ENCODE measurements around the gene DPH3. TPM values are rescaled to one million over a fixed set of nuclear protein-coding genes. Genes with fewer than 3 reads are reported as not detected.

The DPH3 gene
- total and polyA plus RNA-seq, 7 donors: 23.5 to 108 (median 51.4) TPM

DNA sequence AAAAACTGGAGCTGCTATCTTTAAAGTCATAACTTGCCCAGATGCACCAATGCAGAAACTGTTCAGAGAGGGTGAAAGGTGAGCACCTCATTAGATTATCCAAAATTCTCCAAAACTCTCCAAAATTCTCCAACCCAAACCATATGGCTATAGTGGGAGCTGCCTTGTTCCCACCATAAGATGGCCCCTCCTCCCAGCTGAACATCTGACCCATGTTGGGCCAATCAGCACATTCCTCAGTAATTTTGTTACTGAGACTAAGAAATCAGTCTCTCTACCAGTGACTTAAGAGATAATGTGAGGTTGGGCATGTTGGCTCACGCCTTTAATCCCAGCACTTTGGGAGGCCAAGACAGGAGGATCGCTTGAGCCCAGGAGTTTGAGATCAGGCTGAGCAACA lies 32.8 kb downstream of the DPH3 start:
- intact Hi-C loops (cut with DNase I): no loop called here
- WGBS, 3 donors: 95 to 98% (median 98%) methylated on average over 2 of the region's 2 CpGs
- DNase-seq (no peak), ATAC-seq (no peak)
- Histone ChIP-seq H3K36me3 (ENCODE audit: insufficient read depth in 1 of 2, low read depth in 1 of 2) (no peaks in the 10 kb centered on the region), H3K27ac (no peak overlapping the region), H3K27me3 (ENCODE audit: insufficient read depth in 3 of 3, low read length in 2 of 3) (peaks cover 0 to 2% (median 0%) of the 10 kb centered on the region in 3 donors), H3K4me1 (no peaks in the 10 kb centered on the region), H3K4me3 (no peak overlapping the region), H3K9me3 (no peaks in the 10 kb centered on the region)
- TF ChIP-seq, protein P1, sequence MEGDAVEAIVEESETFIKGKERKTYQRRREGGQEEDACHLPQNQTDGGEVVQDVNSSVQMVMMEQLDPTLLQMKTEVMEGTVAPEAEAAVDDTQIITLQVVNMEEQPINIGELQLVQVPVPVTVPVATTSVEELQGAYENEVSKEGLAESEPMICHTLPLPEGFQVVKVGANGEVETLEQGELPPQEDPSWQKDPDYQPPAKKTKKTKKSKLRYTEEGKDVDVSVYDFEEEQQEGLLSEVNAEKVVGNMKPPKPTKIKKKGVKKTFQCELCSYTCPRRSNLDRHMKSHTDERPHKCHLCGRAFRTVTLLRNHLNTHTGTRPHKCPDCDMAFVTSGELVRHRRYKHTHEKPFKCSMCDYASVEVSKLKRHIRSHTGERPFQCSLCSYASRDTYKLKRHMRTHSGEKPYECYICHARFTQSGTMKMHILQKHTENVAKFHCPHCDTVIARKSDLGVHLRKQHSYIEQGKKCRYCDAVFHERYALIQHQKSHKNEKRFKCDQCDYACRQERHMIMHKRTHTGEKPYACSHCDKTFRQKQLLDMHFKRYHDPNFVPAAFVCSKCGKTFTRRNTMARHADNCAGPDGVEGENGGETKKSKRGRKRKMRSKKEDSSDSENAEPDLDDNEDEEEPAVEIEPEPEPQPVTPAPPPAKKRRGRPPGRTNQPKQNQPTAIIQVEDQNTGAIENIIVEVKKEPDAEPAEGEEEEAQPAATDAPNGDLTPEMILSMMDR (IDR thresholded peaks at IDR 0.05): no peak

DNA sequence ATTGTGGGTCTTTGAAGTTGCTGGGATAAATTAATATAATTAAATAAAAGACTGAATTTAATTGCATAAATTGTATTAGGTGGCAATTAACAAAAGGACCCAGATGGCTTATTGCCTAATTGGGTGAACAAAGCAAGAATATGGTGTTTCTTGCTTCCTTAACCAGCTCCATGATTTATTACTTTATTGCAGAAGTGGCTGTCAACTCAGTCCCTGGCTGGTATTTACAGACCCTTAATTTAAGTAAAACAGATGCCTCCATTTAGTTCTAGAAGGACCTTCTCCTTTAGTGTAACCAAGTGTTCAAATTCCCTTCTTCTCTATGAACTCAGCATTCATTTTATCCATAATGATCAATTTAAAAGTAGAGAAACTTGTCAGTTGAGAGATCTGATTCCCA lies 35.1 kb downstream of the DPH3 start:
- TF ChIP-seq, protein P1 (IDR thresholded peaks at IDR 0.05): no peak
- intact Hi-C loops (cut with DNase I): loop anchor here in 1 of 2 donors (1.0 kb wide), 1 partner anchor 21 kb away; no protein-coding TSS in a partner anchor

DNA sequence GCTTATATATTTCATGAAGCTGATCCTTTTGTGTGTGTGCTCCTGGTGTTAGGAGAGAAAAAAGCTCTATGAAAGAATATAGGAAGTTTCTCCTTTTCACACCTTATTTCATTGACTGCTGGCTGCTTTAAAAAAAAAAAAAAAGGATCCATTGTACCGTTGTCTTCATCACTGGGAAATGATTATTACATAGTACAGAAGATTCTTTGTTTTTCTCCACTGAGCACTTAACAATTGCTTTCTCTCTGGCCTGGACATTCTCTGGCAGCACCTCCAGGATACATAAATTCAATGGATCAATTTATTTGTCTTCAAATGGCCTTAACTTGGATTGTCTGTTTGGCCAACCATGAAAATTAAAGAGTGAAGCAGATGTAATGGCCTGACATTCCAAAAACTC lies 37.2 kb downstream of the DPH3 start:
- intact Hi-C loops (cut with DNase I): no loop called here
- ATAC-seq: no peak

More for the DNA sequence above, 35.1 kb downstream of the DPH3 start:
- peaks cover 0 to 2% (median 0%) of the 10 kb centered on the region in 3 donors for H3K27me3 ChIP-seq (ENCODE audit: insufficient read depth in 3 of 3, low read length in 2 of 3)
- H3K4me3 ChIP-seq: no peak overlapping the region
- H3K36me3 ChIP-seq (ENCODE audit: insufficient read depth in 1 of 2, low read depth in 1 of 2): peaks cover 0 to 6% of the 10 kb centered on the region in 2 donors
- DNase-seq: no peak
- H3K4me1 ChIP-seq: no peaks in the 10 kb centered on the region
- H3K27ac ChIP-seq: no peak overlapping the region
- no peak for ATAC-seq
- H3K9me3 ChIP-seq: no peaks in the 10 kb centered on the region

DNA sequence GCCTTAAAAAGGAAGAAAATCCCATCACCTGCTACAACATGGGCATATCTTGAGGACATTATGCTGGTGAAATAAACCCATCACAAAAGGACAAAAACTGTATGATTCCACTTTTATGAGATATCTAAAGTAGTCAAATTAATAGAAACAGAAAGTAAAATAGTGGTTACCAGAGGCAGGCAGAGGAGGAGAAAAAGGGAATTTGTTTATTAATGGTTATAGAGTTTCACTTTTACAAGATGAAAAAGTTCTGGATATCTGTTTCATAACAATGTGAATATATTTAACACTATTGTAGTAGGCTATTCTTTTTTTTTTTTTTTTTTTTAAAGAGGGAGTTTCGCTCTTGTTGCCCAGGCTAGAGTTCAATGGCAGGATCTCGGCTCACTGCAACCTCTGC lies 40.4 kb downstream of the DPH3 start:
- TF ChIP-seq, protein P1 (IDR thresholded peaks at IDR 0.05): no peak
- no peak overlapping the region for H3K27ac ChIP-seq
- peaks cover 0 to 2% (median 0%) of the 10 kb centered on the region in 3 donors for H3K27me3 ChIP-seq (ENCODE audit: insufficient read depth in 3 of 3, low read length in 2 of 3)
- H3K4me3 ChIP-seq: no peak overlapping the region
- H3K36me3 ChIP-seq (ENCODE audit: insufficient read depth in 1 of 2, low read depth in 1 of 2): peaks cover 0 to 31% of the 10 kb centered on the region in 2 donors
- no peaks in the 10 kb centered on the region for H3K9me3 ChIP-seq
- no peaks in the 10 kb centered on the region for H3K4me1 ChIP-seq
- intact Hi-C loops (cut with DNase I): no loop called here
- 92 to 100% (median 96%) methylated on average over 2 of the region's 2 CpGs for WGBS, 3 donors
- DNase-seq (no peak), ATAC-seq (no peak)

More for the DNA sequence above, 37.2 kb downstream of the DPH3 start:
- Histone ChIP-seq H3K4me3 (no peak overlapping the region), H3K27ac (no peak overlapping the region), H3K27me3 (ENCODE audit: insufficient read depth in 3 of 3, low read length in 2 of 3) (peaks cover 0 to 2% (median 0%) of the 10 kb centered on the region in 3 donors), H3K36me3 (ENCODE audit: insufficient read depth in 1 of 2, low read depth in 1 of 2) (peaks cover 0 to 8% of the 10 kb centered on the region in 2 donors), H3K9me3 (no peaks in the 10 kb centered on the region), H3K4me1 (no peaks in the 10 kb centered on the region)
- DNase-seq: no peak
- TF ChIP-seq, protein P1 (IDR thresholded peaks at IDR 0.05): no peak
- 32 to 44% (median 43%) methylated on average over 1 of the region's 1 CpG for WGBS, 3 donors

DNA sequence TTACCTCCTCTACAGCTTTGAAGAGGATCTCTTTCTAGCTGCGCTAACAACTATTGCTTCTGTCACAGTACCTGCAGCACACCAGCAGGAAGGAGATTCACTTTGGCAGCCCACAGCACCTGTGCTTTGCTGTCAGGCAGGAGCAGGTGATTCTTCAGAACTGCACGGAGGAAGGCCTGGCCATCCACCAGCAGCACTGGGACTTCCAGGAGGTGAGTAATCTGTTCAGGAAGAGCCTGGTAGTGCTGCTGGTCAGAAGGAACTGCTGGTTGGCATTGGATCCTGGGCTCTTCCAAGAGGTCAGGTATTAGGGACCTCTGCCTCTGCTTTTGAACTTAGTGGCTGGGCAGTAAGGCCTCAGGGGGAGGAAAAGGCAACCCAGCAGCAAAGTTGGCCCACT lies 42.2 kb downstream of the DPH3 start:
- no peak overlapping the region for H3K4me3 ChIP-seq
- 88 to 91% (median 88%) methylated on average over 2 of the region's 2 CpGs for WGBS, 3 donors
- TF ChIP-seq, protein P1 (IDR thresholded peaks at IDR 0.05): no peak
- H3K4me1 ChIP-seq: no peaks in the 10 kb centered on the region
- peaks cover 0 to 31% of the 10 kb centered on the region in 2 donors for H3K36me3 ChIP-seq (ENCODE audit: insufficient read depth in 1 of 2, low read depth in 1 of 2)
- H3K27me3 ChIP-seq (ENCODE audit: insufficient read depth in 3 of 3, low read length in 2 of 3): no peaks in the 10 kb centered on the region
- intact Hi-C loops (cut with DNase I): no loop called here
- H3K27ac ChIP-seq: no peak overlapping the region
- DNase-seq: no peak
- ATAC-seq: peak in 1 of 4 donors; percentile 37
- no peaks in the 10 kb centered on the region for H3K9me3 ChIP-seq

All from psoas muscle (tissue), 8 donors.